GM12878 (cell line): ENCODE data around the gene LIN52. TPM values are rescaled to one million over a fixed set of nuclear protein-coding genes. Genes with fewer than 3 reads are reported as not detected.

Experiments used
- ATAC-seq: fragments of 200-7000 bp; cut with Tn5 transposase; 3 replicates; pipeline ENCODE4 v1.9.1; 2020; ENCODE audit warnings: mild to moderate bottlenecking, moderate library complexity
- BruUV-seq: library from RNA; stranded (reverse); fragments of 400-500 nt; replicated peaks from 2 replicates; lab custom pipeline; 2021; lab: Mats Ljungman, UMichigan
- CTCF ChIA-PET: fragments of 300-600 bp; sonication (Branson Sonifier 250); formaldehyde crosslinking; extraction: SDS; loops from one replicate; lab custom pipeline; 2021; ENCODE audit warnings: inconsistent platforms; lab: Yijun Ruan, JAX
- POLR2A ChIA-PET: fragments of 350-600 bp; formaldehyde crosslinking; extraction: SDS; loops from one replicate; lab custom pipeline; 2021; ENCODE audit warnings: inconsistent platforms; lab: Charles Lee
- RAD21 ChIA-PET: fragments of 300-600 bp; sonication (Branson Sonifier 250); formaldehyde crosslinking; loops from one replicate; lab custom pipeline; 2023; ENCODE audit warnings: antibody characterized with exemption; ENCODE audit not compliant: unreplicated experiment; lab: Charles Lee
- SMC1A ChIA-PET: fragments of 300-600 bp; sonication (Branson Sonifier 250); formaldehyde crosslinking; loops from one replicate; lab custom pipeline; 2023; ENCODE audit not compliant: unreplicated experiment, uncharacterized antibody; lab: Charles Lee
- DNase-seq: peaks from one replicate; pipeline ENCODE4 v3.0.0-alpha.2; 2011; ENCODE audit warnings: low read depth, low spot score
- FAIRE-seq: peaks from 3 replicates; lab custom pipeline; 2011; peaks lifted over from hg19 to GRCh38; lab: Jason Lieb, UNC
- H2AFZ ChIP-seq: 2 replicates; pipeline ENCODE4 v1.6.0; 2011; ENCODE audit warnings: low read depth, low read length, control low read depth; ENCODE audit not compliant: control insufficient read depth
- H3K27ac ChIP-seq: 2 replicates; pipeline ENCODE4 v1.5.1; 2011; ENCODE audit warnings: control low read depth; ENCODE audit not compliant: control insufficient read depth, insufficient read depth
- H3K27me3 ChIP-seq, 2 experiments: replicated peaks in 1 of 2; 2 replicates each; pipeline versions ENCODE4 v1.6.0 to v1.6.1; 2011; ENCODE audit warnings: low read length in 1 of 2; ENCODE audit not compliant: control insufficient read depth in 2 of 2, insufficient read depth in 2 of 2
- H3K36me3 ChIP-seq, 2 experiments: 2 replicates each; pipeline ENCODE4 v1.5.1; 2011; ENCODE audit warnings: low read length in 1 of 2; ENCODE audit not compliant: control insufficient read depth in 2 of 2, insufficient read depth in 2 of 2
- H3K4me1 ChIP-seq: 2 replicates; pipeline ENCODE4 v1.6.1; 2011; ENCODE audit warnings: mild to moderate bottlenecking, low read length, moderate library complexity, mixed read lengths; ENCODE audit not compliant: control insufficient read depth, insufficient read depth
- H3K4me2 ChIP-seq: 2 replicates; pipeline ENCODE4 v1.6.0; 2011; ENCODE audit warnings: control low read depth; ENCODE audit not compliant: control insufficient read depth, insufficient read depth
- H3K4me3 ChIP-seq: fragments of 200-600 bp; sonication (generic); 2 replicates; pipeline ENCODE4 v1.5.1; 2016
- H3K79me2 ChIP-seq: 2 replicates; pipeline ENCODE4 v1.6.0; 2011; ENCODE audit warnings: low read length; ENCODE audit not compliant: control insufficient read depth, insufficient read depth
- H3K9ac ChIP-seq: 2 replicates; pipeline ENCODE4 v1.8.0; 2011; ENCODE audit warnings: low read length, control low read depth, mixed read lengths; ENCODE audit not compliant: control insufficient read depth, insufficient read depth
- H3K9me3 ChIP-seq: replicated peaks from 3 replicates; pipeline ENCODE4 v1.5.1; 2011; ENCODE audit warnings: mild to moderate bottlenecking, low read length; ENCODE audit not compliant: control insufficient read depth, insufficient read depth
- H4K20me1 ChIP-seq: 2 replicates; pipeline ENCODE4 v1.6.0; 2011; ENCODE audit not compliant: control insufficient read depth, insufficient read depth
- BCLAF1 ChIP-seq: fragments of 450-650 bp; IDR thresholded peaks from 2 replicates; pipeline ENCODE4 v1.6.1; 2017; ENCODE audit warnings: antibody characterized with exemption, mild to moderate bottlenecking, moderate library complexity
- CHD1 ChIP-seq: IDR thresholded peaks from 2 replicates; pipeline ENCODE4 v1.6.1; 2012; ENCODE audit warnings: low read depth, low read length, improper control_type of control experiment
- CREM ChIP-seq: IDR thresholded peaks from 2 replicates; pipeline ENCODE4 v1.6.1; 2014; ENCODE audit warnings: antibody characterized with exemption, low read depth
- FOS ChIP-seq: IDR thresholded peaks from 3 replicates; pipeline ENCODE4 v1.6.1; 2011; ENCODE audit warnings: borderline replicate concordance; ENCODE audit not compliant: insufficient read length; ENCODE audit errors: extremely low read depth
- HSF1 ChIP-seq: fragments of 150-350 bp; IDR thresholded peaks from 2 replicates; pipeline ENCODE4 v1.6.1; 2014; ENCODE audit warnings: mild to moderate bottlenecking, low read depth, low read length
- MEF2B ChIP-seq: fragments of 450-650 bp; IDR thresholded peaks from 2 replicates; pipeline ENCODE4 v1.6.1; 2018; ENCODE audit warnings: mild to moderate bottlenecking, moderate library complexity; ENCODE audit not compliant: partially characterized antibody, poor library complexity, severe bottlenecking
- MLLT1 ChIP-seq: fragments of 450-650 bp; IDR thresholded peaks from 2 replicates; pipeline ENCODE4 v1.6.1; 2016; ENCODE audit warnings: mild to moderate bottlenecking
- POLR2AphosphoS2 ChIP-seq: IDR thresholded peaks from 2 replicates; pipeline ENCODE4 v1.6.1; 2011; ENCODE audit warnings: low read depth, mild to moderate bottlenecking, low read length, improper control_type of control experiment, moderate library complexity
- SMAD5 ChIP-seq: IDR thresholded peaks from 2 replicates; pipeline ENCODE4 v1.6.1; 2016; ENCODE audit warnings: antibody characterized with exemption, low read depth
- SREBF2 ChIP-seq: IDR thresholded peaks from 2 replicates; pipeline ENCODE4 v1.6.1; 2012; ENCODE audit warnings: mild to moderate bottlenecking, low read length
- USF2 ChIP-seq: IDR thresholded peaks from 2 replicates; pipeline ENCODE4 v1.6.1; 2011; ENCODE audit warnings: low read depth, low read length, improper control_type of control experiment, borderline replicate concordance
- WRNIP1 ChIP-seq: IDR thresholded peaks from 2 replicates; pipeline ENCODE4 v1.6.1; 2011; ENCODE audit warnings: low read depth, low read length, improper control_type of control experiment, borderline replicate concordance
- ZBTB40 ChIP-seq: fragments of 450-650 bp; IDR thresholded peaks from 2 replicates; pipeline ENCODE4 v1.6.1; 2016; ENCODE audit warnings: mild to moderate bottlenecking, moderate library complexity, borderline replicate concordance
- WGBS: methylation state at CpG from one replicate; pipeline ENCODE4 v1.1.6; 2016; ENCODE audit warnings: low lambda C conversion rate; ENCODE audit not compliant: insufficient replicate concordance, insufficient coverage; ENCODE audit errors: missing lambda C conversion rate; 5-methylcytosine and 5-hydroxymethylcytosine counted together
- in situ Hi-C: fragments of 300-500 bp; cut with MboI; formaldehyde crosslinking; loops from 9 replicates; pipeline ENCODE4 v1.14.3; 2018; ENCODE audit warnings: mixed read lengths
- intact Hi-C: fragments of 100-400 bp; cut with micrococcal nuclease; formaldehyde crosslinking; loops from one replicate; pipeline ENCODE4 v1.14.2; 2022; ENCODE audit not compliant: unreplicated experiment
- polyA plus RNA-seq, 11 experiments: library from polyadenylated mRNA; depleted of rRNA in 4 of 11; unstranded in 6 of 11; stranded (reverse) in 5 of 11; fragments of >200 nt; fragmentation: Nextera tagmentation in 4 of 11; fragmentation: Illumina TruSeq in 1 of 11; extraction: Ambion mirVana in 4 of 11; extraction: Trizol in 1 of 11; gene quantifications; 1 replicate in 1 of 11; 2 replicates in 10 of 11; pipeline versions ENCODE4 v1.2.1 to v1.2.3, GENCODE V29; 2011 to 2016; ENCODE audit warnings: inconsistent platforms in 2 of 11, missing spikeins in 2 of 11, low read depth in 1 of 11
- total RNA-seq, 4 experiments: library from RNA; depleted of rRNA in 3 of 4; stranded (reverse); fragments of >200 nt in 3 of 4; fragmentation: Illumina TruSeq in 1 of 4; extraction: Trizol in 1 of 4; gene quantifications; 2 replicates each; pipeline versions ENCODE4 v1.2.1 to v1.2.3, GENCODE V29; 2013 to 2021

LIN52 gene
- total and polyA plus RNA-seq, 10 of the 15 experiments (the other 5 are each of a cell fraction or from before 2014, with no cell fraction given) = 13.3 to 30.9 (median 19.9) TPM

GRCh38 chr14:74048281-74048680 is 36.5 kb upstream of the LIN52 start:
- intact Hi-C loops (no loop called here), in situ Hi-C loops (loop anchor here (25.0 kb wide), 1 partner anchor 311 kb away; no protein-coding TSS in a partner anchor)
- FAIRE-seq (no peak), DNase-seq (no peak), ATAC-seq (no peak)
- Histone ChIP-seq H3K27ac (no peak overlapping the region), H2AFZ (no peak overlapping the region), H3K4me3 (no peak overlapping the region), H3K79me2 (no peaks in the 10 kb centered on the region), H3K9ac (no peak overlapping the region), H3K4me2 (no peak overlapping the region), H3K36me3 (no peaks in the 10 kb centered on the region), H3K9me3 (no peaks in the 10 kb centered on the region), H4K20me1 (no peaks in the 10 kb centered on the region), H3K4me1 (no peaks in the 10 kb centered on the region), H3K27me3 (no peaks in the 10 kb centered on the region)
- 64% methylated on average over 3 of the region's 3 CpGs for WGBS
- BruUV-seq = no TSS peak
- SMC1A ChIA-PET = no interaction called here
- RAD21 ChIA-PET = no interaction called here
- CTCF ChIA-PET = interaction anchor here (2.1 kb wide), 1 partner anchor 9 kb away, joined by 8 read pairs; no protein-coding TSS in a partner anchor
- POLR2A ChIA-PET = no interaction called here
- TF ChIP-seq FOS (no peak), MLLT1 (no peak), CHD1 (no peak), WRNIP1 (no peak), SREBF2 (no peak), BCLAF1 (no peak), MEF2B (no peak), HSF1 (no peak), CREM (no peak), POLR2AphosphoS2 (no peak), SMAD5 (no peak), ZBTB40 (no peak), USF2 (no peak)
